ENCODE measurements around the gene KCNQ4.

The KCNQ4 gene

DNA sequence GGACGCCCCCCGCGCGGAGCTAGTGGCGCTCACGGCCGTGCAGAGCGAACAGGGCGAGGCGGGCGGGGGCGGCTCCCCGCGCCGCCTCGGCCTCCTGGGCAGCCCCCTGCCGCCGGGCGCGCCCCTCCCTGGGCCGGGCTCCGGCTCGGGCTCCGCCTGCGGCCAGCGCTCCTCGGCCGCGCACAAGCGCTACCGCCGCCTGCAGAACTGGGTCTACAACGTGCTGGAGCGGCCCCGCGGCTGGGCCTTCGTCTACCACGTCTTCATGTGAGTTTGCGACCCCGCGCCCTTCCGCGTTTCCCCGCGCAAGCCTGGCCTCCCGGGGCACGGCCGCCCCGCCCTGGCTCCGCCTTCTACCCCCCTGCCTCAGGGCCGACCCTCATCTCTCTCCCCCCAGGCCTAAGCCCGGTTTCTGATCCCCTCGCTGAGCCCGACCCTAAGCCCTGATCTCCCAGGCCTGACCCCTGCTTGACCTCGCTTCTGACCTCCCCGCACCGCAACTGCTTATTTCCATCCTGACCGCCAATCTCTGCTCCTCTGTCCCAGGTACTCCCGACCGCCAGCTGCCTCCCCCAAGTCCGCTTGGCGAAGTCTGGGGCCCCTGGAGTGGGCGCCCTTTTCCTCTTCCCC is 669 bp downstream of the KCNQ4 start:
- Histone ChIP-seq H3K9ac (ENCODE audit: low read length) (no peak overlapping the region), H3K4me3 (ENCODE audit: low read length) (peak overlapping the region; percentile 34), H3K9me3 (ENCODE audit: control insufficient read depth, low read depth, low read length) (no peaks in the 10 kb centered on the region), H3K4me1 (ENCODE audit: control insufficient read depth, low read depth, low read length) (peaks cover 6% of the 10 kb centered on the region), H3K27me3 (ENCODE audit: control insufficient read depth, insufficient read depth, low read length) (peaks cover 35% of the 10 kb centered on the region), H3K27ac (ENCODE audit: low read length) (no peak overlapping the region), H3K36me3 (ENCODE audit: control insufficient read depth, low read depth, low read length) (no peaks in the 10 kb centered on the region)

DNA sequence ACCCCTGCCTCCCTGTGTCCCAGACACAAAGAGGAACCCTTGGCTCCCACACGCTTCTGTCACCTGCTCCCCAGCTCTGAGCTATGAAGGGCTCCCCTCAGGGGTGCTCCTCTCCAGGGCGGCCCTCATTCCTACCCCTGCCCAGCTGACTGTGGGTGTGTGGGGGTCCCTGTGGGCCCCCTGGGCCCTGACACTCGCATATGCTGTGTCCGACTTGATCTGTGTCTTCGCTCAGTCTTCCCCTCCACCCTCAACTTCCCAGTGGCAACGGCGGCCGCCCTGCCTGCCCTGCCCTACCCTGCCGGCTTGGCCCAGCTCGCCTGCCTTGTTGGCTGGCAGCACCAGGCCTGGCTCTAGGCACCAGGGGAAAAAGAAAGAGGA is 1.2 kb downstream of the KCNQ4 start:
- peaks cover 35% of the 10 kb centered on the region for H3K27me3 ChIP-seq (ENCODE audit: control insufficient read depth, insufficient read depth, low read length)
- no peaks in the 10 kb centered on the region for H3K36me3 ChIP-seq (ENCODE audit: control insufficient read depth, low read depth, low read length)
- H3K4me1 ChIP-seq (ENCODE audit: control insufficient read depth, low read depth, low read length), result peaks cover 6% of the 10 kb centered on the region
- no peaks in the 10 kb centered on the region for H3K9me3 ChIP-seq (ENCODE audit: control insufficient read depth, low read depth, low read length)
- H3K9ac ChIP-seq (ENCODE audit: low read length), result no peak overlapping the region
- H3K4me3 ChIP-seq (ENCODE audit: low read length), result peak overlapping the region; percentile 34
- H3K27ac ChIP-seq (ENCODE audit: low read length), result no peak overlapping the region

DNA sequence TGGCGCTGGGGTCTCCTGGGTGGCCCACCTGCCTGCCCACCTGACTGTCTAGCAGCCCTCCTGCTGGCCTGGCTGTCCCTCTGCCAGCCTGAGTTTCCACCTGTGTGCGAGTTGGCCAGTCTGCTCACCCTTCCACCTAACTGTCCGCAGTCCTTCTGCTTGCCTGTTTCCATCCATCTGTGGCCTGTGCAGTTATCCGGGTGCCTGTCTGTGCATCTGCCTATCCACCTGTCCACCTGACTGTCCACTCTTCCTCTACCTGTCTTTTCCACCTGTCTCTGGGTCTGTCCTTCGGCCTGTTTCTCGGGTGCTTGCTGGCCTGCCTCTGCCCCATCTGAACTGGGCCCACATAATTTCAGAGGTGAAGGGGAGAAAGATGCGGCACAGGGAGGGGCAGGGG is 1.9 kb downstream of the KCNQ4 start:
- peaks cover 6% of the 10 kb centered on the region for H3K4me1 ChIP-seq (ENCODE audit: control insufficient read depth, low read depth, low read length)
- H3K9ac ChIP-seq (ENCODE audit: low read length), result no peak overlapping the region
- H3K27ac ChIP-seq (ENCODE audit: low read length), result no peak overlapping the region
- no peak overlapping the region for H3K4me3 ChIP-seq (ENCODE audit: low read length)
- no peaks in the 10 kb centered on the region for H3K9me3 ChIP-seq (ENCODE audit: control insufficient read depth, low read depth, low read length)
- H3K27me3 ChIP-seq (ENCODE audit: control insufficient read depth, insufficient read depth, low read length), result peaks cover 35% of the 10 kb centered on the region
- H3K36me3 ChIP-seq (ENCODE audit: control insufficient read depth, low read depth, low read length), result no peaks in the 10 kb centered on the region

GRCh38 chr1:40786171-40786994 is 2.8 kb downstream of the KCNQ4 start:
- no peak overlapping the region for H3K9ac ChIP-seq (ENCODE audit: low read length)
- H3K4me3 ChIP-seq (ENCODE audit: low read length), result no peak overlapping the region
- H3K4me1 ChIP-seq (ENCODE audit: control insufficient read depth, low read depth, low read length), result peaks cover 6% of the 10 kb centered on the region
- no peak overlapping the region for H3K27ac ChIP-seq (ENCODE audit: low read length)
- no peaks in the 10 kb centered on the region for H3K36me3 ChIP-seq (ENCODE audit: control insufficient read depth, low read depth, low read length)
- H3K27me3 ChIP-seq (ENCODE audit: control insufficient read depth, insufficient read depth, low read length), result peaks cover 28% of the 10 kb centered on the region
- no peaks in the 10 kb centered on the region for H3K9me3 ChIP-seq (ENCODE audit: control insufficient read depth, low read depth, low read length)

- H3K9me3 ChIP-seq (ENCODE audit: control insufficient read depth, low read depth, low read length), result no peaks in the 10 kb centered on the region
- H3K4me3 ChIP-seq (ENCODE audit: low read length), result no peak overlapping the region
- H3K27me3 ChIP-seq (ENCODE audit: control insufficient read depth, insufficient read depth, low read length), result peaks cover 20% of the 10 kb centered on the region
- H3K4me1 ChIP-seq (ENCODE audit: control insufficient read depth, low read depth, low read length), result peaks cover 6% of the 10 kb centered on the region
- H3K9ac ChIP-seq (ENCODE audit: low read length), result no peak overlapping the region
- H3K27ac ChIP-seq (ENCODE audit: low read length), result no peak overlapping the region
- no peaks in the 10 kb centered on the region for H3K36me3 ChIP-seq (ENCODE audit: control insufficient read depth, low read depth, low read length)
Measured at GRCh38 chr1:40786995-40787705, 3.6 kb downstream of the KCNQ4 start.

DNA sequence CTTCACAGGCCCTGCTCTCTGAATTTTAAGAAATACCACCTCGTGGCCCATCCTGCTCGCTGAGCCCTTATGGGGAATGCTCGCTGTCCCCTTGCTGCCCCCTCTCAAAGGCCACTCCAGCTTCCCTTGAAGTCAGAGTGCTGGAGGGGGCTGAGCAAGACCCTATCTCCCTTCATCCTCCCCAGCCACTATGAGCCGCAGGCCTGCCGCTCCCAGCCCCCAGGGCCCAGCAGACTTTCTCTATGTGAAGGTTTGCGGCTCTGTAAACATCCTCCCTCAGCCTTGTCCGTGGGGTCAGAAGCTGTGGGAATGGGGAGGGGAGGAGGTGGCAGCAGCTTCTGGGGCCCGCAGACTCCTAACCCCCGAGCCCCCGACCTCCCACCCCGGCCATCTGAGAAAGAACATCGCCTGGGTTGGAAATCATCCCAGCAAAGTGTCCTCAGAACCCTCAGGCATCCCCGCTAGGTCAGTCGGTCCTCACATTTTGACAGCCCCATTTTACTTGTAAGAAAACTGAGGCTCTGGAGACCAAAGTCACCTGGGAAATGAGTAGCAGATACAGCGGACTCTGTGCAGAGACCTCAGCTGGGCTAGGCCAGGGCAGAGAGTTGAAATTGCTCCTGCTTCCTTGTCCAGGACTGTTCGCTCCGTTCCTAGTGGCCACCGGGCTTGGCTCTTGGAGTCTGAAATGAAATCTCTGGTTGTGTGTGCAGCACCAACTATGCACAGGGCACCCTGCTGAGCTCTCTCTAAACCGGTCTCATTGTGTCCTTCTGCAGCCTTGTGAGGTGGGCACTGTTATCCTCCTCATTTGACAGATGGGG is 4.4 kb downstream of the KCNQ4 start:
- Histone ChIP-seq H3K27ac (ENCODE audit: low read length) (no peak overlapping the region), H3K36me3 (ENCODE audit: control insufficient read depth, low read depth, low read length) (no peaks in the 10 kb centered on the region), H3K9ac (ENCODE audit: low read length) (no peak overlapping the region), H3K9me3 (ENCODE audit: control insufficient read depth, low read depth, low read length) (no peaks in the 10 kb centered on the region), H3K27me3 (ENCODE audit: control insufficient read depth, insufficient read depth, low read length) (peaks cover 12% of the 10 kb centered on the region), H3K4me3 (ENCODE audit: low read length) (no peak overlapping the region), H3K4me1 (ENCODE audit: control insufficient read depth, low read depth, low read length) (peaks cover 3% of the 10 kb centered on the region)

GRCh38 chr1:40788561-40789341 is 5.2 kb downstream of the KCNQ4 start:
- H3K4me3 ChIP-seq (ENCODE audit: low read length), result no peak overlapping the region
- no peaks in the 10 kb centered on the region for H3K36me3 ChIP-seq (ENCODE audit: control insufficient read depth, low read depth, low read length)
- H3K27ac ChIP-seq (ENCODE audit: low read length), result no peak overlapping the region
- H3K27me3 ChIP-seq (ENCODE audit: control insufficient read depth, insufficient read depth, low read length), result peaks cover 7% of the 10 kb centered on the region
- no peaks in the 10 kb centered on the region for H3K4me1 ChIP-seq (ENCODE audit: control insufficient read depth, low read depth, low read length)
- H3K9ac ChIP-seq (ENCODE audit: low read length), result no peak overlapping the region
- H3K9me3 ChIP-seq (ENCODE audit: control insufficient read depth, low read depth, low read length), result no peaks in the 10 kb centered on the region

DNA sequence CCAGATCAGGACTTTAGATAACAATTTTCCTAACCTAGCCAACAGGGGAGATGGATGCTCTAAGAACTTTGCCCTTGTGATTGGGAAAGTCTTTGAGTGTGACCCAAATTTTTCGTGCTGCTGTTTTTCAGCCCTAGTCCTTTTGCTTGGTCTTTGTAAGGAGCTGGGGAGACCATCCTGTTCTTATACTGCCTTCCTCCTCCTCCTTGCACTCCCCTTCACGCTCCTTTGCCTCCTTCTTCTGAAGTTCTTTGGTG is 5.7 kb downstream of the KCNQ4 start:
- no peaks in the 10 kb centered on the region for H3K9me3 ChIP-seq (ENCODE audit: control insufficient read depth, low read depth, low read length)
- H3K27me3 ChIP-seq (ENCODE audit: control insufficient read depth, insufficient read depth, low read length), result peaks cover 6% of the 10 kb centered on the region
- H3K4me1 ChIP-seq (ENCODE audit: control insufficient read depth, low read depth, low read length), result no peaks in the 10 kb centered on the region
- no peak overlapping the region for H3K9ac ChIP-seq (ENCODE audit: low read length)
- no peak overlapping the region for H3K4me3 ChIP-seq (ENCODE audit: low read length)
- H3K36me3 ChIP-seq (ENCODE audit: control insufficient read depth, low read depth, low read length), result no peaks in the 10 kb centered on the region
- no peak overlapping the region for H3K27ac ChIP-seq (ENCODE audit: low read length)

- H3K9me3 ChIP-seq (ENCODE audit: control insufficient read depth, low read depth, low read length), result no peaks in the 10 kb centered on the region
- H3K27ac ChIP-seq (ENCODE audit: low read length), result no peak overlapping the region
- no peak overlapping the region for H3K4me3 ChIP-seq (ENCODE audit: low read length)
- no peaks in the 10 kb centered on the region for H3K4me1 ChIP-seq (ENCODE audit: control insufficient read depth, low read depth, low read length)
- peaks cover under 1% of the 10 kb centered on the region for H3K27me3 ChIP-seq (ENCODE audit: control insufficient read depth, insufficient read depth, low read length)
- no peak overlapping the region for H3K9ac ChIP-seq (ENCODE audit: low read length)
- no peaks in the 10 kb centered on the region for H3K36me3 ChIP-seq (ENCODE audit: control insufficient read depth, low read depth, low read length)
Measured at GRCh38 chr1:40789661-40790430, 6.3 kb downstream of the KCNQ4 start.

DNA sequence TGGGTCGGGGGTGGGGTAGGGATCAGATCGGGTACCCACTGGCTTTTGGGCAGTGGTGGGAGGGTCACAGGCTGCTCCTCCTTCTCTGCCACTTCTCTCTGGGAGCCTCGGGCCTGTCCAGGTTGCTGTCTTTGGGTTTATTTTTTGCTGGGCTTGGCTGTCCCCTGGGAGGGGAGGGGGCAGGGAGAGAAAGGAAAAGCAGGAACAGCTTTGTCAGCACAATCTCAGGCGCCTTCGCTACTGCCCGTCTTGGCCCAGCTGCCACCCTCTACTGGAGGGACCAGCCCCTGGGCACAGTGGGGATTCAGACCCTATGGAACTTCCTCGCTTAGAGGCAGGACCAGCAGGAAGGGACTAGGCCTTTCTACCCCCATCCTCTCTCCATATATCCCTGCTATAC is 8.4 kb downstream of the KCNQ4 start:
- Histone ChIP-seq H3K36me3 (ENCODE audit: control insufficient read depth, low read depth, low read length) (no peaks in the 10 kb centered on the region), H3K27me3 (ENCODE audit: control insufficient read depth, insufficient read depth, low read length) (no peaks in the 10 kb centered on the region), H3K4me1 (ENCODE audit: control insufficient read depth, low read depth, low read length) (no peaks in the 10 kb centered on the region), H3K4me3 (ENCODE audit: low read length) (no peak overlapping the region), H3K9ac (ENCODE audit: low read length) (no peak overlapping the region), H3K9me3 (ENCODE audit: control insufficient read depth, low read depth, low read length) (no peaks in the 10 kb centered on the region), H3K27ac (ENCODE audit: low read length) (no peak overlapping the region)

All from iPS-18a (cell line).